ENCODE data around the gene MMUT. TPM values are rescaled to one million over a fixed set of nuclear protein-coding genes. Genes with fewer than 3 reads are reported as not detected.
A peak's percentile ranks its signal among the peaks of the same experiment; 100 is the strongest.

Gene MMUT
- total RNA-seq, 1 experiment from 2014 or later = 11.1 TPM

DNA sequence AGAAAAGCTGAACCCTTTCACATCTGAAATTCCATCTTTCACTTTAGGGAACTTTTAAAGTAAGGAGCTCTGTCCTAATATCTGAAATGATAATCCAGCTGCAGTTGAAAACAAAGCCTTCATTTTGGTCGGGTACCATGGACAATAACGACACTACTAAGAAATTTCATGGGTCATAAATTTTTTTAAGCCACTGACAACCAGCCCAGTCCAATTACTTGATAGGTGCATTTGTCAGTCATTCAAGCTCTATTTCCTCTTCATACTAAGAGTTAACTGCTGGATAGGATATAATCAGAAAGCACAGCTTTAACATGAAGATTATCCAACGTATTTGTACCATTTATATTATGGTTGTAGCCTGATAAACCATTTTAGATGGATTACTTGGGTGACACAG is 52.5 kb downstream of the MMUT start:
- TF ChIP-seq, protein P1, sequence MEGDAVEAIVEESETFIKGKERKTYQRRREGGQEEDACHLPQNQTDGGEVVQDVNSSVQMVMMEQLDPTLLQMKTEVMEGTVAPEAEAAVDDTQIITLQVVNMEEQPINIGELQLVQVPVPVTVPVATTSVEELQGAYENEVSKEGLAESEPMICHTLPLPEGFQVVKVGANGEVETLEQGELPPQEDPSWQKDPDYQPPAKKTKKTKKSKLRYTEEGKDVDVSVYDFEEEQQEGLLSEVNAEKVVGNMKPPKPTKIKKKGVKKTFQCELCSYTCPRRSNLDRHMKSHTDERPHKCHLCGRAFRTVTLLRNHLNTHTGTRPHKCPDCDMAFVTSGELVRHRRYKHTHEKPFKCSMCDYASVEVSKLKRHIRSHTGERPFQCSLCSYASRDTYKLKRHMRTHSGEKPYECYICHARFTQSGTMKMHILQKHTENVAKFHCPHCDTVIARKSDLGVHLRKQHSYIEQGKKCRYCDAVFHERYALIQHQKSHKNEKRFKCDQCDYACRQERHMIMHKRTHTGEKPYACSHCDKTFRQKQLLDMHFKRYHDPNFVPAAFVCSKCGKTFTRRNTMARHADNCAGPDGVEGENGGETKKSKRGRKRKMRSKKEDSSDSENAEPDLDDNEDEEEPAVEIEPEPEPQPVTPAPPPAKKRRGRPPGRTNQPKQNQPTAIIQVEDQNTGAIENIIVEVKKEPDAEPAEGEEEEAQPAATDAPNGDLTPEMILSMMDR (IDR thresholded peaks at IDR 0.05; ENCODE audit: insufficient read depth in 1 of 2, low read depth in 1 of 2, low read length in 1 of 2, severe bottlenecking in 1 of 2, unreplicated experiment in 1 of 2) = no peak
- no peaks in the 10 kb centered on the region for H3K27me3 Mint-ChIP-seq (ENCODE audit: insufficient read depth, unreplicated experiment)
- ChIA-PET POLR2A (no interaction called here), CTCF (interaction anchor here (1.4 kb wide), 1 partner anchor 1623 kb away, joined by 12 read pairs; no protein-coding TSS in a partner anchor)
- Histone ChIP-seq H3K27me3 (replicated peaks; ENCODE audit: control insufficient read depth, insufficient read depth, low read length) (no peaks in the 10 kb centered on the region), H3K9me3 (no peaks in the 10 kb centered on the region), H3K4me1 (peaks cover 11% of the 10 kb centered on the region), H3K4me3 (ENCODE audit: low read depth, low read length) (no peak overlapping the region), H3K36me3 (ENCODE audit: control insufficient read depth, insufficient read depth, low read length) (no peaks in the 10 kb centered on the region)
- no peaks in the 10 kb centered on the region for H3K9me3 Mint-ChIP-seq (ENCODE audit: unreplicated experiment)
- no peak overlapping the region for H3K27ac Mint-ChIP-seq (ENCODE audit: unreplicated experiment)
- DNase-seq = no peak
- H3K4me3 Mint-ChIP-seq (ENCODE audit: unreplicated experiment) = no peak overlapping the region
- H3K36me3 Mint-ChIP-seq (ENCODE audit: insufficient read depth, unreplicated experiment) = no peaks in the 10 kb centered on the region
- H3K4me1 Mint-ChIP-seq (ENCODE audit: low read depth, unreplicated experiment) = peaks cover 13% of the 10 kb centered on the region
- intact Hi-C loops (cut with micrococcal nuclease; ENCODE audit: unreplicated experiment) = loop anchor here (5.0 kb wide), 3 partner anchors 73 to 1623 kb away; no protein-coding TSS in a partner anchor
- BruUV-seq (replicated peaks) = no TSS peak

DNA sequence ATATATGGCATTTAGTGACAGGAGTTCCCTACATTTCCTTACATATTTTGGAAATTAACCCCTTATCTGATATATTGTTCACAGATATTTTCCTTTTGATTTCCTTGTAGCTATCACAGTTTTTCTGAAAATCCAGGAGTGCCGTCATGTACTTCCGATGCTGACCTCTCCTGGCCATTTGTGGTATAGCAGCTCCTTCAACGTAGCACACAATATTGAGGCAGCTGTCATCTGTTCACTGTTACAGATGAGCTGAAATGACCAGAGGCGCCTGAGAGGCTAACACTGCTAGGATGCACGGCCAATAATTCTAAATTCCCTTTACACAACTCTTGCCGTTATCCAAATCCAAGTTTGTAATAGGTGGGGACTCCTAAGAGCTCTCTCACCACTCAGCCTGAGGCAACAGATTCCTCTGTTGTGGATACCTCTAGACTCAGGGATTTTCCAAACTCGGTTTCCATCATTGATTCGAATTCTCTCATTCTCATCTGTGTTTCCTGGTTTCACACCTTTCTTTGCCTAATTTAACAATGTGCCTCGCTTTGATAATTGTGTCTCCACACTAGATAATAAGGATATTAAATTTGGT is 53.0 kb downstream of the MMUT start:
- no peaks in the 10 kb centered on the region for H3K9me3 Mint-ChIP-seq (ENCODE audit: unreplicated experiment)
- H3K4me3 ChIP-seq (ENCODE audit: low read depth, low read length) = no peak overlapping the region
- DNase-seq = peak; percentile 57 to 69
- no peaks in the 10 kb centered on the region for H3K27me3 ChIP-seq (replicated peaks; ENCODE audit: control insufficient read depth, insufficient read depth, low read length)
- TF ChIP-seq, protein P1 (IDR thresholded peaks at IDR 0.05; ENCODE audit: insufficient read depth in 1 of 2, low read depth in 1 of 2, low read length in 1 of 2, severe bottlenecking in 1 of 2, unreplicated experiment in 1 of 2) = peak; percentile 76 to 84
- H3K4me3 Mint-ChIP-seq (ENCODE audit: unreplicated experiment) = no peak overlapping the region
- no peak overlapping the region for H3K27ac Mint-ChIP-seq (ENCODE audit: unreplicated experiment)
- ChIA-PET POLR2A (no interaction called here), CTCF (interaction anchor here (0.5 to 1.4 kb wide), 2 partner anchors 575 to 1622 kb away, joined by 7 to 12 read pairs; no protein-coding TSS in a partner anchor)
- peaks cover 8% of the 10 kb centered on the region for H3K4me1 Mint-ChIP-seq (ENCODE audit: low read depth, unreplicated experiment)
- no TSS peak for BruUV-seq (replicated peaks)
- no peaks in the 10 kb centered on the region for H3K36me3 Mint-ChIP-seq (ENCODE audit: insufficient read depth, unreplicated experiment)
- H3K27me3 Mint-ChIP-seq (ENCODE audit: insufficient read depth, unreplicated experiment) = no peaks in the 10 kb centered on the region
- H3K9me3 ChIP-seq = no peaks in the 10 kb centered on the region
- peaks cover 6% of the 10 kb centered on the region for H3K4me1 ChIP-seq
- intact Hi-C loops (cut with micrococcal nuclease; ENCODE audit: unreplicated experiment) = loop anchor here (5.0 kb wide), 3 partner anchors 73 to 1623 kb away; no protein-coding TSS in a partner anchor
- H3K36me3 ChIP-seq (ENCODE audit: control insufficient read depth, insufficient read depth, low read length) = no peaks in the 10 kb centered on the region

DNA sequence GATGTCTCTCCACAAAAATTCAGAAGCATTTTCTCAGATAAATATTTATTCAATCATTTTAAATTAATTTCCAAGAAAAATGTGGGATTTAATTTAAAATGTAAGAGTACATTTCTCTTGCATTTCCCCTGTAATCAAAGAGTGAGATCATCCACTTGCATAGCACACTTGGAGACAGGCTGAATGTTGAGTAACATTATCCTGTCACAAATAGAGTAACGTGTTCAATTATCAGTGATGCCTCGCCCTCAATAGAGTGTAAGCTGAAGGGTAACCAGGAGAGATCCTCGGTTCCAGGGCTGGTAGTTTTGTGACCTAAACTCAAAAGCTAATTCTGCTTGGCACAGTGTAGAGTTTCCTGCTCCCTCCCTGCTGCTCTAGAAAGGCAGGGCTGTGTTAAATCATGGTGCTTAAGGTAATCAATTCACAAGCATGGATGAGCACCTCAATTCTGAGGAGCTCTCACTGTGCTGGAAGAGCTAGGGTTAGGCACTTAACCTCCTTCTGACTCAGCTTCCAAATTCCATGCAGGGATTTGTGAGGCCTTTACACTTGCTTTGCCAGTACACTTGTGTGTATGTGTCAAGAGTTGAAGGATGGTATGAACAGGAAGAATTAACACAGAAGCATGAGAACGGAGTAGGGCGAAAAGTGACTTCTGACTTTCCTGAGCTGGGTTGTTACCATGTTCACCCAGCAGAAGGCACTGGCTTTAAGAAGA is 56.6 kb downstream of the MMUT start:
- no peaks in the 10 kb centered on the region for H3K4me1 Mint-ChIP-seq (ENCODE audit: low read depth, unreplicated experiment)
- Histone ChIP-seq H3K27me3 (replicated peaks; ENCODE audit: control insufficient read depth, insufficient read depth, low read length) (no peaks in the 10 kb centered on the region), H3K4me1 (no peaks in the 10 kb centered on the region), H3K4me3 (ENCODE audit: low read depth, low read length) (no peak overlapping the region), H3K36me3 (ENCODE audit: control insufficient read depth, insufficient read depth, low read length) (no peaks in the 10 kb centered on the region), H3K9me3 (no peaks in the 10 kb centered on the region)
- CTCF ChIA-PET = no interaction called here
- no peaks in the 10 kb centered on the region for H3K27me3 Mint-ChIP-seq (ENCODE audit: insufficient read depth, unreplicated experiment)
- no peaks in the 10 kb centered on the region for H3K36me3 Mint-ChIP-seq (ENCODE audit: insufficient read depth, unreplicated experiment)
- BruUV-seq (replicated peaks) = no TSS peak
- no peak overlapping the region for H3K4me3 Mint-ChIP-seq (ENCODE audit: unreplicated experiment)
- no peak overlapping the region for H3K27ac Mint-ChIP-seq (ENCODE audit: unreplicated experiment)
- intact Hi-C loops (cut with micrococcal nuclease; ENCODE audit: unreplicated experiment) = no loop called here
- POLR2A ChIA-PET = no interaction called here
- H3K9me3 Mint-ChIP-seq (ENCODE audit: unreplicated experiment) = no peaks in the 10 kb centered on the region
- TF ChIP-seq, protein P1 (IDR thresholded peaks at IDR 0.05; ENCODE audit: insufficient read depth in 1 of 2, low read depth in 1 of 2, low read length in 1 of 2, severe bottlenecking in 1 of 2, unreplicated experiment in 1 of 2) = no peak
- DNase-seq = no peak
